HFFc6 (cell line): Measurements from ENCODE around the gene SMIM7. TPM values are rescaled to one million over a fixed set of nuclear protein-coding genes. Genes with fewer than 3 reads are reported as not detected.
"Not testable (repeated sequence)": the region's sequence is repeated elsewhere in the genome, so short reads cannot be mapped to it uniquely, and the experiment has no call there.

Experiments
- DNase-seq: peaks from one replicate; pipeline ENCODE4 v3.0.0-alpha.2; 2018
- H3K27ac Mint-ChIP-seq: 2 replicates; pipeline ENCODE4 v1.8.0; 2020; ENCODE audit warnings: mild to moderate bottlenecking, mixed read lengths
- H3K27me3 Mint-ChIP-seq: 2 replicates; pipeline ENCODE4 v1.8.0; 2021; ENCODE audit warnings: mild to moderate bottlenecking, moderate library complexity, mixed read lengths; ENCODE audit not compliant: insufficient read depth
- H3K36me3 Mint-ChIP-seq: 2 replicates; pipeline ENCODE4 v1.8.0; 2021; ENCODE audit warnings: low read depth, mixed read lengths
- H3K4me1 Mint-ChIP-seq: 2 replicates; pipeline ENCODE4 v1.8.0; 2020; ENCODE audit warnings: low read depth, mixed read lengths
- H3K4me3 Mint-ChIP-seq: 2 replicates; pipeline ENCODE4 v1.8.0; 2020; ENCODE audit warnings: mild to moderate bottlenecking, moderate library complexity, mixed read lengths
- H3K9me3 Mint-ChIP-seq: 2 replicates; pipeline ENCODE4 v1.8.0; 2020; ENCODE audit warnings: mild to moderate bottlenecking, mixed read lengths
- CTCF ChIP-seq: fragments of 200-600 bp; sonication (generic); IDR thresholded peaks from 2 replicates; pipeline ENCODE4 v1.5.0; 2021; ENCODE audit warnings: antibody characterized with exemption, mild to moderate bottlenecking
- total RNA-seq, 6 experiments: library from RNA; stranded (reverse); fragmentation: NEBNext Ultra II Directional; extraction: Animal tissue kit (Norgen Biotek cat#: 25700); gene quantifications; 2 replicates in 1 of 6; 3 replicates in 5 of 6; pipeline ENCODE4 v1.2.3, GENCODE V29; 2021

Gene SMIM7
- total RNA-seq, 6 experiments from 2014 or later: 66.2 to 74.6 (median 71.9) TPM

GRCh38 chr19:16676101-16676798 lies 16.3 kb upstream of the SMIM7 start:
- no peak for DNase-seq
- Mint-ChIP-seq H3K9me3 (peaks cover under 1% of the 10 kb centered on the region; the same call in 1 of the 2 replicates), H3K27me3 (no peaks in the 10 kb centered on the region; the same call in none of the 2 replicates), H3K36me3 (peaks cover 5% of the 10 kb centered on the region; the same call in 1 of the 2 replicates), H3K4me1 (no peaks in the 10 kb centered on the region), H3K27ac (no peak overlapping the region), H3K4me3 (no peak overlapping the region)
- TF ChIP-seq CTCF: no peak

- not testable (repeated sequence) for H3K4me3 Mint-ChIP-seq, H3K9me3 Mint-ChIP-seq, DNase-seq, H3K36me3 Mint-ChIP-seq, H3K27ac Mint-ChIP-seq, H3K4me1 Mint-ChIP-seq, H3K27me3 Mint-ChIP-seq
These were observed 13.9 kb upstream of the SMIM7 start for GRCh38 chr19:16673839-16674238.

- no peaks in the 10 kb centered on the region for H3K4me1 Mint-ChIP-seq
- no peaks in the 10 kb centered on the region for H3K9me3 Mint-ChIP-seq
- no peak for DNase-seq
- no peak for TF ChIP-seq CTCF
- no peaks in the 10 kb centered on the region for H3K36me3 Mint-ChIP-seq
- no peak overlapping the region for H3K27ac Mint-ChIP-seq
- peaks cover 3% of the 10 kb centered on the region for H3K27me3 Mint-ChIP-seq
- no peak overlapping the region for H3K4me3 Mint-ChIP-seq
These were observed 13.3 kb upstream of the SMIM7 start for GRCh38 chr19:16673231-16673630.

- Mint-ChIP-seq H3K4me1 (no peaks in the 10 kb centered on the region), H3K27me3 (peaks cover 3% of the 10 kb centered on the region), H3K36me3 (no peaks in the 10 kb centered on the region), H3K27ac (no peak overlapping the region), H3K9me3 (no peaks in the 10 kb centered on the region), H3K4me3 (no peak overlapping the region)
- no peak for DNase-seq
- no peak for TF ChIP-seq CTCF
These were observed 11.8 kb upstream of the SMIM7 start for GRCh38 chr19:16671652-16672274.

- no peak for TF ChIP-seq CTCF
- Mint-ChIP-seq H3K36me3 (no peaks in the 10 kb centered on the region), H3K27me3 (peaks cover 9% of the 10 kb centered on the region), H3K9me3 (no peaks in the 10 kb centered on the region), H3K4me1 (no peaks in the 10 kb centered on the region), H3K27ac (no peak overlapping the region), H3K4me3 (no peak overlapping the region)
- DNase-seq: no peak
These were observed 10.3 kb upstream of the SMIM7 start for GRCh38 chr19:16670291-16670690.

- not testable (repeated sequence) for H3K36me3 Mint-ChIP-seq, DNase-seq, H3K4me3 Mint-ChIP-seq, H3K27ac Mint-ChIP-seq, H3K9me3 Mint-ChIP-seq, H3K4me1 Mint-ChIP-seq
- H3K27me3 Mint-ChIP-seq: peaks cover 11% of the 10 kb centered on the region
These were observed 8.8 kb upstream of the SMIM7 start for GRCh38 chr19:16668702-16669101.
